GM12878 (cell line): ENCODE data around the gene ASB9. TPM values are rescaled to one million over a fixed set of nuclear protein-coding genes. Genes with fewer than 3 reads are reported as not detected.

ENCODE experiments used
- ATAC-seq: fragments of 200-7000 bp; cut with Tn5 transposase; 3 replicates; pipeline ENCODE4 v1.9.1; 2020; ENCODE audit warnings: mild to moderate bottlenecking, moderate library complexity
- BruUV-seq: library from RNA; stranded (reverse); fragments of 400-500 nt; replicated peaks from 2 replicates; lab custom pipeline; 2021; lab: Mats Ljungman, UMichigan
- CTCF ChIA-PET: fragments of 300-600 bp; sonication (Branson Sonifier 250); formaldehyde crosslinking; extraction: SDS; loops from one replicate; lab custom pipeline; 2021; ENCODE audit warnings: inconsistent platforms; lab: Yijun Ruan, JAX
- POLR2A ChIA-PET: fragments of 350-600 bp; formaldehyde crosslinking; extraction: SDS; loops from one replicate; lab custom pipeline; 2021; ENCODE audit warnings: inconsistent platforms; lab: Charles Lee
- RAD21 ChIA-PET: fragments of 300-600 bp; sonication (Branson Sonifier 250); formaldehyde crosslinking; loops from one replicate; lab custom pipeline; 2023; ENCODE audit warnings: antibody characterized with exemption; ENCODE audit not compliant: unreplicated experiment; lab: Charles Lee
- SMC1A ChIA-PET: fragments of 300-600 bp; sonication (Branson Sonifier 250); formaldehyde crosslinking; loops from one replicate; lab custom pipeline; 2023; ENCODE audit not compliant: unreplicated experiment, uncharacterized antibody; lab: Charles Lee
- DNase-seq: peaks from one replicate; pipeline ENCODE4 v3.0.0-alpha.2; 2011; ENCODE audit warnings: low read depth, low spot score
- FAIRE-seq: peaks from 3 replicates; lab custom pipeline; 2011; peaks lifted over from hg19 to GRCh38; lab: Jason Lieb, UNC
- H2AFZ ChIP-seq: 2 replicates; pipeline ENCODE4 v1.6.0; 2011; ENCODE audit warnings: low read depth, low read length, control low read depth; ENCODE audit not compliant: control insufficient read depth
- H3K27ac ChIP-seq: 2 replicates; pipeline ENCODE4 v1.5.1; 2011; ENCODE audit warnings: control low read depth; ENCODE audit not compliant: control insufficient read depth, insufficient read depth
- H3K27me3 ChIP-seq, 2 experiments: replicated peaks in 1 of 2; 2 replicates each; pipeline versions ENCODE4 v1.6.0 to v1.6.1; 2011; ENCODE audit warnings: low read length in 1 of 2; ENCODE audit not compliant: control insufficient read depth in 2 of 2, insufficient read depth in 2 of 2
- H3K36me3 ChIP-seq, 2 experiments: 2 replicates each; pipeline ENCODE4 v1.5.1; 2011; ENCODE audit warnings: low read length in 1 of 2; ENCODE audit not compliant: control insufficient read depth in 2 of 2, insufficient read depth in 2 of 2
- H3K4me1 ChIP-seq: 2 replicates; pipeline ENCODE4 v1.6.1; 2011; ENCODE audit warnings: mild to moderate bottlenecking, low read length, moderate library complexity, mixed read lengths; ENCODE audit not compliant: control insufficient read depth, insufficient read depth
- H3K4me2 ChIP-seq: 2 replicates; pipeline ENCODE4 v1.6.0; 2011; ENCODE audit warnings: control low read depth; ENCODE audit not compliant: control insufficient read depth, insufficient read depth
- H3K4me3 ChIP-seq: fragments of 200-600 bp; sonication (generic); 2 replicates; pipeline ENCODE4 v1.5.1; 2016
- H3K79me2 ChIP-seq: 2 replicates; pipeline ENCODE4 v1.6.0; 2011; ENCODE audit warnings: low read length; ENCODE audit not compliant: control insufficient read depth, insufficient read depth
- H3K9ac ChIP-seq: 2 replicates; pipeline ENCODE4 v1.8.0; 2011; ENCODE audit warnings: low read length, control low read depth, mixed read lengths; ENCODE audit not compliant: control insufficient read depth, insufficient read depth
- H3K9me3 ChIP-seq: replicated peaks from 3 replicates; pipeline ENCODE4 v1.5.1; 2011; ENCODE audit warnings: mild to moderate bottlenecking, low read length; ENCODE audit not compliant: control insufficient read depth, insufficient read depth
- H4K20me1 ChIP-seq: 2 replicates; pipeline ENCODE4 v1.6.0; 2011; ENCODE audit not compliant: control insufficient read depth, insufficient read depth
- ASH2L ChIP-seq: fragments of 300-600, 200-600 bp; sonication (generic); IDR thresholded peaks from 2 replicates; pipeline ENCODE4 v1.6.1; 2017; ENCODE audit warnings: low read depth, mild to moderate bottlenecking, borderline replicate concordance
- BMI1 ChIP-seq: fragments of 450-650 bp; IDR thresholded peaks from 2 replicates; pipeline ENCODE4 v1.6.1; 2016; ENCODE audit warnings: mild to moderate bottlenecking, moderate library complexity, borderline replicate concordance
- CREB1 ChIP-seq: IDR thresholded peaks from 2 replicates; pipeline ENCODE4 v1.6.1; 2012; ENCODE audit warnings: low read depth, mild to moderate bottlenecking, inconsistent platforms
- EP300 ChIP-seq, 2 experiments: fragments of 150-350 bp in 1 of 2; IDR thresholded peaks; 2 replicates each; pipeline ENCODE4 v1.6.1; 2011 to 2012; ENCODE audit warnings: low read depth in 2 of 2, low read length in 2 of 2, borderline replicate concordance in 1 of 2, improper control_type of control experiment in 1 of 2, inconsistent platforms in 1 of 2; ENCODE audit not compliant: control insufficient read depth in 1 of 2
- GABPA ChIP-seq: IDR thresholded peaks from 2 replicates; pipeline ENCODE4 v1.6.1; 2014; ENCODE audit warnings: antibody characterized with exemption, low read depth, mild to moderate bottlenecking, inconsistent platforms
- POLR2AphosphoS5 ChIP-seq: IDR thresholded peaks from 2 replicates; pipeline ENCODE4 v1.6.1; 2011; ENCODE audit warnings: mild to moderate bottlenecking, low read length, inconsistent platforms
- RB1 ChIP-seq: fragments of 450-650 bp; formaldehyde crosslinking; IDR thresholded peaks from 2 replicates; pipeline ENCODE4 v1.6.1; 2017; ENCODE audit warnings: mild to moderate bottlenecking, borderline replicate concordance
- SIX5 ChIP-seq: IDR thresholded peaks from 2 replicates; pipeline ENCODE4 v1.6.1; 2011; ENCODE audit warnings: mild to moderate bottlenecking, low read depth, low read length, moderate library complexity; ENCODE audit not compliant: severe bottlenecking
- ZSCAN29 ChIP-seq: fragments of 450-650 bp; IDR thresholded peaks from 2 replicates; pipeline ENCODE4 v1.6.1; 2017; ENCODE audit warnings: mild to moderate bottlenecking, moderate library complexity
- WGBS: methylation state at CpG from one replicate; pipeline ENCODE4 v1.1.6; 2016; ENCODE audit warnings: low lambda C conversion rate; ENCODE audit not compliant: insufficient replicate concordance, insufficient coverage; ENCODE audit errors: missing lambda C conversion rate; 5-methylcytosine and 5-hydroxymethylcytosine counted together
- in situ Hi-C: fragments of 300-500 bp; cut with MboI; formaldehyde crosslinking; loops from 9 replicates; pipeline ENCODE4 v1.14.3; 2018; ENCODE audit warnings: mixed read lengths
- intact Hi-C: fragments of 100-400 bp; cut with micrococcal nuclease; formaldehyde crosslinking; loops from one replicate; pipeline ENCODE4 v1.14.2; 2022; ENCODE audit not compliant: unreplicated experiment
- polyA plus RNA-seq, 11 experiments: library from polyadenylated mRNA; depleted of rRNA in 4 of 11; unstranded in 6 of 11; stranded (reverse) in 5 of 11; fragments of >200 nt; fragmentation: Nextera tagmentation in 4 of 11; fragmentation: Illumina TruSeq in 1 of 11; extraction: Ambion mirVana in 4 of 11; extraction: Trizol in 1 of 11; gene quantifications; 1 replicate in 1 of 11; 2 replicates in 10 of 11; pipeline versions ENCODE4 v1.2.1 to v1.2.3, GENCODE V29; 2011 to 2016; ENCODE audit warnings: inconsistent platforms in 2 of 11, missing spikeins in 2 of 11, low read depth in 1 of 11
- total RNA-seq, 4 experiments: library from RNA; depleted of rRNA in 3 of 4; stranded (reverse); fragments of >200 nt in 3 of 4; fragmentation: Illumina TruSeq in 1 of 4; extraction: Trizol in 1 of 4; gene quantifications; 2 replicates each; pipeline versions ENCODE4 v1.2.1 to v1.2.3, GENCODE V29; 2013 to 2021
- TF ChIP-seq, protein P1 (sequence below), 3 experiments: IDR thresholded peaks in 2 of 3; conservative IDR thresholded peaks in 1 of 3; 2 replicates each; pipeline ENCODE4 v1.5.1; 2011; ENCODE audit warnings: low read depth in 3 of 3, low read length in 3 of 3, mild to moderate bottlenecking in 3 of 3, control low read depth in 2 of 3, moderate library complexity in 2 of 3, inconsistent platforms in 1 of 3, mixed read lengths in 1 of 3; ENCODE audit not compliant: control insufficient read depth in 2 of 3, insufficient read depth in 1 of 3; ENCODE audit errors: extremely low read depth in 1 of 3
- TF ChIP-seq, protein P2 (sequence below): IDR thresholded peaks from 2 replicates; pipeline ENCODE4 v1.6.1; 2012; ENCODE audit warnings: low read depth, low read length, improper control_type of control experiment
- TF ChIP-seq, protein P3 (sequence below): fragments of 450-650 bp; conservative IDR thresholded peaks from 2 replicates; pipeline ENCODE4 v1.6.1; 2017; ENCODE audit warnings: mild to moderate bottlenecking, moderate library complexity
- TF ChIP-seq, protein P4 (sequence below): fragments of 450-650 bp; IDR thresholded peaks from 2 replicates; pipeline ENCODE4 v1.6.1; 2017; ENCODE audit warnings: mild to moderate bottlenecking, moderate library complexity

ASB9 gene
- total and polyA plus RNA-seq, 10 of the 15 experiments (the other 5 are each of a cell fraction or from before 2014, with no cell fraction given) = 0.31 to 3.5 (median 0.74) TPM

DNA sequence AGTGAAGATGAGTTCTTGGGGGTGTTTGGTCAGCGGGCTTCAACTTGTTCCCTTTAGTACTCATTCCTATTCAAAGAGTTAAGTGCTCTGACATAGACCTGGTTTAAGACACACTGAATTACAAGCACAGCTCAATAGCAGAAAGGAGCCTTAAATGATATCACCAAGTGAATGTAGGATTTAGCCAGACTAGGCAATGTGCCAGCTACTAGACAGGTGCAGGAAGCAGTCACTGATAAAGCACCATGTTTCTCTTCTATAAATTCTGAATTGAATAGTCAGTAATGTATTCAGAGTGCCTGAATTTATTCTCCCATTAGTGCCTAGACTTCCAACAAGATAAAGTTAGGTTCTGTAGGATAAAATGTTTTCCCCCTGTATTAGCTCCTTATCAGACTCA, 63.6 kb downstream of the ASB9 start:
- in situ Hi-C loops (no loop called here), intact Hi-C loops (no loop called here)
- H3K4me2 ChIP-seq = no peak overlapping the region
- no peaks in the 10 kb centered on the region for H3K36me3 ChIP-seq
- FAIRE-seq (no peak), ATAC-seq (no peak), DNase-seq (no peak)
- CTCF ChIA-PET = interaction anchor here (1.6 to 4.0 kb wide), 3 partner anchors 10 to 63 kb away, joined by 5 to 15 read pairs (median 7); no protein-coding TSS in a partner anchor
- no peak overlapping the region for H3K27ac ChIP-seq
- no TSS peak for BruUV-seq
- H3K4me1 ChIP-seq = 0 out of 2 replicates have a peak, but pooled peaks cover 5% of the 10 kb centered on the region
- SMC1A ChIA-PET = interaction anchor here (0.7 to 5.5 kb wide), 6 partner anchors 9 to 63 kb away, joined by 3 to 33 read pairs (median 6); no protein-coding TSS in a partner anchor
- POLR2A ChIA-PET = no interaction called here
- H2AFZ ChIP-seq = no peak overlapping the region
- RAD21 ChIA-PET = interaction anchor here (1.5 kb wide), 1 partner anchor 27 kb away, joined by 5 read pairs; no protein-coding TSS in a partner anchor
- 44% methylated on average over 1 of the region's 1 CpG for WGBS
- no peak overlapping the region for H3K9ac ChIP-seq
- no peaks in the 10 kb centered on the region for H4K20me1 ChIP-seq
- no peaks in the 10 kb centered on the region for H3K27me3 ChIP-seq
- H3K79me2 ChIP-seq = no peaks in the 10 kb centered on the region
- H3K4me3 ChIP-seq = no peak overlapping the region
- no peaks in the 10 kb centered on the region for H3K9me3 ChIP-seq
- TF ChIP-seq, protein P1, sequence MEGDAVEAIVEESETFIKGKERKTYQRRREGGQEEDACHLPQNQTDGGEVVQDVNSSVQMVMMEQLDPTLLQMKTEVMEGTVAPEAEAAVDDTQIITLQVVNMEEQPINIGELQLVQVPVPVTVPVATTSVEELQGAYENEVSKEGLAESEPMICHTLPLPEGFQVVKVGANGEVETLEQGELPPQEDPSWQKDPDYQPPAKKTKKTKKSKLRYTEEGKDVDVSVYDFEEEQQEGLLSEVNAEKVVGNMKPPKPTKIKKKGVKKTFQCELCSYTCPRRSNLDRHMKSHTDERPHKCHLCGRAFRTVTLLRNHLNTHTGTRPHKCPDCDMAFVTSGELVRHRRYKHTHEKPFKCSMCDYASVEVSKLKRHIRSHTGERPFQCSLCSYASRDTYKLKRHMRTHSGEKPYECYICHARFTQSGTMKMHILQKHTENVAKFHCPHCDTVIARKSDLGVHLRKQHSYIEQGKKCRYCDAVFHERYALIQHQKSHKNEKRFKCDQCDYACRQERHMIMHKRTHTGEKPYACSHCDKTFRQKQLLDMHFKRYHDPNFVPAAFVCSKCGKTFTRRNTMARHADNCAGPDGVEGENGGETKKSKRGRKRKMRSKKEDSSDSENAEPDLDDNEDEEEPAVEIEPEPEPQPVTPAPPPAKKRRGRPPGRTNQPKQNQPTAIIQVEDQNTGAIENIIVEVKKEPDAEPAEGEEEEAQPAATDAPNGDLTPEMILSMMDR (IDR thresholded peaks at IDR 0.05 in 2 of 3, conservative IDR thresholded peaks at IDR 0.05 in 1 of 3; ENCODE audit: control insufficient read depth in 2 of 3, extremely low read depth in 1 of 3, insufficient read depth in 1 of 3, low read depth in 3 of 3, low read length in 3 of 3) = no peak
- TF ChIP-seq GABPA = no peak
- TF ChIP-seq POLR2AphosphoS5 = no peak
- no peak for TF ChIP-seq BMI1
- TF ChIP-seq, protein P2, sequence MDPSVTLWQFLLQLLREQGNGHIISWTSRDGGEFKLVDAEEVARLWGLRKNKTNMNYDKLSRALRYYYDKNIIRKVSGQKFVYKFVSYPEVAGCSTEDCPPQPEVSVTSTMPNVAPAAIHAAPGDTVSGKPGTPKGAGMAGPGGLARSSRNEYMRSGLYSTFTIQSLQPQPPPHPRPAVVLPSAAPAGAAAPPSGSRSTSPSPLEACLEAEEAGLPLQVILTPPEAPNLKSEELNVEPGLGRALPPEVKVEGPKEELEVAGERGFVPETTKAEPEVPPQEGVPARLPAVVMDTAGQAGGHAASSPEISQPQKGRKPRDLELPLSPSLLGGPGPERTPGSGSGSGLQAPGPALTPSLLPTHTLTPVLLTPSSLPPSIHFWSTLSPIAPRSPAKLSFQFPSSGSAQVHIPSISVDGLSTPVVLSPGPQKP = no peak
- TF ChIP-seq, protein P3, sequence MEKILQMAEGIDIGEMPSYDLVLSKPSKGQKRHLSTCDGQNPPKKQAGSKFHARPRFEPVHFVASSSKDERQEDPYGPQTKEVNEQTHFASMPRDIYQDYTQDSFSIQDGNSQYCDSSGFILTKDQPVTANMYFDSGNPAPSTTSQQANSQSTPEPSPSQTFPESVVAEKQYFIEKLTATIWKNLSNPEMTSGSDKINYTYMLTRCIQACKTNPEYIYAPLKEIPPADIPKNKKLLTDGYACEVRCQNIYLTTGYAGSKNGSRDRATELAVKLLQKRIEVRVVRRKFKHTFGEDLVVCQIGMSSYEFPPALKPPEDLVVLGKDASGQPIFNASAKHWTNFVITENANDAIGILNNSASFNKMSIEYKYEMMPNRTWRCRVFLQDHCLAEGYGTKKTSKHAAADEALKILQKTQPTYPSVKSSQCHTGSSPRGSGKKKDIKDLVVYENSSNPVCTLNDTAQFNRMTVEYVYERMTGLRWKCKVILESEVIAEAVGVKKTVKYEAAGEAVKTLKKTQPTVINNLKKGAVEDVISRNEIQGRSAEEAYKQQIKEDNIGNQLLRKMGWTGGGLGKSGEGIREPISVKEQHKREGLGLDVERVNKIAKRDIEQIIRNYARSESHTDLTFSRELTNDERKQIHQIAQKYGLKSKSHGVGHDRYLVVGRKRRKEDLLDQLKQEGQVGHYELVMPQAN = no peak
- TF ChIP-seq SIX5 = no peak
- TF ChIP-seq EP300 (IDR thresholded peaks at IDR 0.05; ENCODE audit: borderline replicate concordance in 1 of 2, control insufficient read depth in 1 of 2, low read depth in 2 of 2, low read length in 2 of 2) = no peak
- TF ChIP-seq CREB1 = no peak
- no peak for TF ChIP-seq ZSCAN29
- TF ChIP-seq RB1 = no peak
- TF ChIP-seq, protein P4, sequence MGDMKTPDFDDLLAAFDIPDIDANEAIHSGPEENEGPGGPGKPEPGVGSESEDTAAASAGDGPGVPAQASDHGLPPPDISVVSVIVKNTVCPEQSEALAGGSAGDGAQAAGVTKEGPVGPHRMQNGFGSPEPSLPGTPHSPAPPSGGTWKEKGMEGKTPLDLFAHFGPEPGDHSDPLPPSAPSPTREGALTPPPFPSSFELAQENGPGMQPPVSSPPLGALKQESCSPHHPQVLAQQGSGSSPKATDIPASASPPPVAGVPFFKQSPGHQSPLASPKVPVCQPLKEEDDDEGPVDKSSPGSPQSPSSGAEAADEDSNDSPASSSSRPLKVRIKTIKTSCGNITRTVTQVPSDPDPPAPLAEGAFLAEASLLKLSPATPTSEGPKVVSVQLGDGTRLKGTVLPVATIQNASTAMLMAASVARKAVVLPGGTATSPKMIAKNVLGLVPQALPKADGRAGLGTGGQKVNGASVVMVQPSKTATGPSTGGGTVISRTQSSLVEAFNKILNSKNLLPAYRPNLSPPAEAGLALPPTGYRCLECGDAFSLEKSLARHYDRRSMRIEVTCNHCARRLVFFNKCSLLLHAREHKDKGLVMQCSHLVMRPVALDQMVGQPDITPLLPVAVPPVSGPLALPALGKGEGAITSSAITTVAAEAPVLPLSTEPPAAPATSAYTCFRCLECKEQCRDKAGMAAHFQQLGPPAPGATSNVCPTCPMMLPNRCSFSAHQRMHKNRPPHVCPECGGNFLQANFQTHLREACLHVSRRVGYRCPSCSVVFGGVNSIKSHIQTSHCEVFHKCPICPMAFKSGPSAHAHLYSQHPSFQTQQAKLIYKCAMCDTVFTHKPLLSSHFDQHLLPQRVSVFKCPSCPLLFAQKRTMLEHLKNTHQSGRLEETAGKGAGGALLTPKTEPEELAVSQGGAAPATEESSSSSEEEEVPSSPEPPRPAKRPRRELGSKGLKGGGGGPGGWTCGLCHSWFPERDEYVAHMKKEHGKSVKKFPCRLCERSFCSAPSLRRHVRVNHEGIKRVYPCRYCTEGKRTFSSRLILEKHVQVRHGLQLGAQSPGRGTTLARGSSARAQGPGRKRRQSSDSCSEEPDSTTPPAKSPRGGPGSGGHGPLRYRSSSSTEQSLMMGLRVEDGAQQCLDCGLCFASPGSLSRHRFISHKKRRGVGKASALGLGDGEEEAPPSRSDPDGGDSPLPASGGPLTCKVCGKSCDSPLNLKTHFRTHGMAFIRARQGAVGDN = no peak
- TF ChIP-seq ASH2L = no peak
